ENCODE results near the gene CHTF8.

CHTF8 gene

GRCh38 chr16:69169051-69169450 is 36.7 kb upstream of the CHTF8 start:
- TF ChIP-seq CTCF (IDR thresholded peaks at IDR 0.05; ENCODE audit: low read length) (no peak), EZH2 (IDR thresholded peaks at IDR 0.05; ENCODE audit: borderline replicate concordance, low read length) (no peak)
- no peak overlapping the region for H3K4me3 ChIP-seq (ENCODE audit: low read depth, low read length, poor library complexity, severe bottlenecking)
- no peaks in the 10 kb centered on the region for H3K4me1 ChIP-seq (ENCODE audit: insufficient read depth, low read length, severe bottlenecking)
- H3K79me2 ChIP-seq (ENCODE audit: insufficient read depth, low read length): no peaks in the 10 kb centered on the region
- no peaks in the 10 kb centered on the region for H3F3A ChIP-seq (ENCODE audit: insufficient read depth, low read length)
- H3K4me2 ChIP-seq (ENCODE audit: low read length): no peak overlapping the region
- peaks cover 66% of the 10 kb centered on the region for H3K36me3 ChIP-seq (ENCODE audit: insufficient read depth, low read length)
- H3K27ac ChIP-seq (ENCODE audit: low read depth, low read length, poor library complexity, severe bottlenecking): no peak overlapping the region
- no peaks in the 10 kb centered on the region for H3K9me3 ChIP-seq (ENCODE audit: low read length)
- no peak overlapping the region for H3K9ac ChIP-seq (ENCODE audit: low read length)
- no peaks in the 10 kb centered on the region for H4K20me1 ChIP-seq (ENCODE audit: insufficient read depth, low read length)
- H2AFZ ChIP-seq (ENCODE audit: low read length): no peak overlapping the region
- no peaks in the 10 kb centered on the region for H3K9me2 ChIP-seq (ENCODE audit: low read depth, low read length)
- H3K27me3 ChIP-seq (ENCODE audit: insufficient read depth, low read length): no peaks in the 10 kb centered on the region

GRCh38 chr16:69166946-69167930 is 34.9 kb upstream of the CHTF8 start:
- no peaks in the 10 kb centered on the region for H3K4me1 ChIP-seq (ENCODE audit: insufficient read depth, low read length, severe bottlenecking)
- no peaks in the 10 kb centered on the region for H3K9me2 ChIP-seq (ENCODE audit: low read depth, low read length)
- no peaks in the 10 kb centered on the region for H3K27me3 ChIP-seq (ENCODE audit: insufficient read depth, low read length)
- no peak overlapping the region for H3K4me2 ChIP-seq (ENCODE audit: low read length)
- H3K9me3 ChIP-seq (ENCODE audit: low read length): no peaks in the 10 kb centered on the region
- H3K36me3 ChIP-seq (ENCODE audit: insufficient read depth, low read length): peaks cover 81% of the 10 kb centered on the region
- H3F3A ChIP-seq (ENCODE audit: insufficient read depth, low read length): no peaks in the 10 kb centered on the region
- TF ChIP-seq CTCF (IDR thresholded peaks at IDR 0.05; ENCODE audit: low read length): no peak
- TF ChIP-seq EZH2 (IDR thresholded peaks at IDR 0.05; ENCODE audit: borderline replicate concordance, low read length): no peak
- no peaks in the 10 kb centered on the region for H3K79me2 ChIP-seq (ENCODE audit: insufficient read depth, low read length)
- no peak overlapping the region for H3K27ac ChIP-seq (ENCODE audit: low read depth, low read length, poor library complexity, severe bottlenecking)
- H3K4me3 ChIP-seq (ENCODE audit: low read depth, low read length, poor library complexity, severe bottlenecking): no peak overlapping the region
- no peaks in the 10 kb centered on the region for H4K20me1 ChIP-seq (ENCODE audit: insufficient read depth, low read length)
- H3K9ac ChIP-seq (ENCODE audit: low read length): no peak overlapping the region
- H2AFZ ChIP-seq (ENCODE audit: low read length): no peak overlapping the region

- Histone ChIP-seq H3K4me3 (ENCODE audit: low read depth, low read length, poor library complexity, severe bottlenecking) (no peak overlapping the region), H3K27ac (ENCODE audit: low read depth, low read length, poor library complexity, severe bottlenecking) (no peak overlapping the region), H3K4me2 (ENCODE audit: low read length) (no peak overlapping the region), H3K36me3 (ENCODE audit: insufficient read depth, low read length) (peaks cover 87% of the 10 kb centered on the region), H3K27me3 (ENCODE audit: insufficient read depth, low read length) (no peaks in the 10 kb centered on the region), H3K9ac (ENCODE audit: low read length) (no peak overlapping the region), H3K9me3 (ENCODE audit: low read length) (no peaks in the 10 kb centered on the region), H2AFZ (ENCODE audit: low read length) (no peak overlapping the region), H3F3A (ENCODE audit: insufficient read depth, low read length) (no peaks in the 10 kb centered on the region), H3K79me2 (ENCODE audit: insufficient read depth, low read length) (no peaks in the 10 kb centered on the region), H3K9me2 (ENCODE audit: low read depth, low read length) (no peaks in the 10 kb centered on the region), H3K4me1 (ENCODE audit: insufficient read depth, low read length, severe bottlenecking) (no peaks in the 10 kb centered on the region), H4K20me1 (ENCODE audit: insufficient read depth, low read length) (no peaks in the 10 kb centered on the region)
- TF ChIP-seq CTCF (IDR thresholded peaks at IDR 0.05; ENCODE audit: low read length) (no peak), EZH2 (IDR thresholded peaks at IDR 0.05; ENCODE audit: borderline replicate concordance, low read length) (no peak)
Observed at GRCh38 chr16:69166221-69166833, 33.9 kb upstream of the CHTF8 start.
